Heart left ventricle (tissue), 13 donors: ENCODE measurements around the gene DYRK2.

Experiments used
- POLR2A ChIP-seq, 2 donors: fragments of 450-650 bp; IDR thresholded peaks; one replicate each; pipeline ENCODE4 v1.6.1; 2017; ENCODE audit warnings: antibody characterized with exemption in 2 of 2, mild to moderate bottlenecking in 2 of 2, moderate library complexity in 2 of 2
- TF ChIP-seq, protein P1 (sequence below), 12 donors: fragments of 200-600 bp; sonication (generic) in 4 of 12; IDR thresholded peaks; one replicate each; pipeline versions ENCODE4 v1.5.0 to v1.8.0; 2018 to 2022; ENCODE audit warnings: antibody characterized with exemption in 12 of 12, mild to moderate bottlenecking in 5 of 12
- donor health status: ischemic (EF 13 %, LVEDD 7.1; RV severe dilation, severe dysfunction).
- donor health status: DM: no; HTN: yes; CAD: no.
- donor health status: DM: no; HTN: no; CAD: no.
- donor health status: ischemic (EF 25% LVEDD 6.9; RV normal size, moderate dysfunction).
- donor health status: ischemic (EF 25% LVEDD 5.7; RV mildly dilated, moderate dysfunction).
- donor health status: ischemic (EF 35%, LVEDD 5.7; RV mildly dilated, moderate dysfunction).
- donor health status: nonischemic (EF 11% LVEDD 7.7; RV severe dilation, severe dysfunction).
- donor health status: DM: yes; HTN: yes; CAD: no.
- donor health status: PGD.
- donor health status: ischemic (EF 29% LVEDD 5.4; RV normal size, mild dysfunction).
- donor health status: nonischemic (EF 23%, LVEDD 6.1; RV moderate dilation, normal function).

- TF ChIP-seq, protein P1, sequence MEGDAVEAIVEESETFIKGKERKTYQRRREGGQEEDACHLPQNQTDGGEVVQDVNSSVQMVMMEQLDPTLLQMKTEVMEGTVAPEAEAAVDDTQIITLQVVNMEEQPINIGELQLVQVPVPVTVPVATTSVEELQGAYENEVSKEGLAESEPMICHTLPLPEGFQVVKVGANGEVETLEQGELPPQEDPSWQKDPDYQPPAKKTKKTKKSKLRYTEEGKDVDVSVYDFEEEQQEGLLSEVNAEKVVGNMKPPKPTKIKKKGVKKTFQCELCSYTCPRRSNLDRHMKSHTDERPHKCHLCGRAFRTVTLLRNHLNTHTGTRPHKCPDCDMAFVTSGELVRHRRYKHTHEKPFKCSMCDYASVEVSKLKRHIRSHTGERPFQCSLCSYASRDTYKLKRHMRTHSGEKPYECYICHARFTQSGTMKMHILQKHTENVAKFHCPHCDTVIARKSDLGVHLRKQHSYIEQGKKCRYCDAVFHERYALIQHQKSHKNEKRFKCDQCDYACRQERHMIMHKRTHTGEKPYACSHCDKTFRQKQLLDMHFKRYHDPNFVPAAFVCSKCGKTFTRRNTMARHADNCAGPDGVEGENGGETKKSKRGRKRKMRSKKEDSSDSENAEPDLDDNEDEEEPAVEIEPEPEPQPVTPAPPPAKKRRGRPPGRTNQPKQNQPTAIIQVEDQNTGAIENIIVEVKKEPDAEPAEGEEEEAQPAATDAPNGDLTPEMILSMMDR (IDR thresholded peaks at IDR 0.05), result no peak
- TF ChIP-seq POLR2A (IDR thresholded peaks at IDR 0.05), result no peak
Observed at GRCh38 chr12:67659292-67659691, 10.7 kb downstream of the DYRK2 start.
